ENCODE results near the gene RAD54L. TPM values are rescaled to one million over a fixed set of nuclear protein-coding genes. Genes with fewer than 3 reads are reported as not detected.

Gene RAD54L
- total and polyA plus RNA-seq, 9 donors = 2.8 to 9.2 (median 7.8) TPM

- no peaks in the 10 kb centered on the region for H3K9me3 ChIP-seq (replicated peaks; ENCODE audit: control insufficient read depth, low read depth, low read length)
- 100% methylated on average over 1 of the region's 1 CpG for WGBS (ENCODE audit: insufficient coverage)
- H3K27ac ChIP-seq (ENCODE audit: low read length) = no peak overlapping the region
- DNase-seq = no peak
- H3K36me3 ChIP-seq (ENCODE audit: control insufficient read depth, insufficient read depth, low read length) = peaks cover 73% of the 10 kb centered on the region
- no peak overlapping the region for H3K4me3 ChIP-seq (ENCODE audit: low read length)
- H3K4me1 ChIP-seq (ENCODE audit: control insufficient read depth, insufficient read depth, low read length) = peaks cover 20% of the 10 kb centered on the region
- no peaks in the 10 kb centered on the region for H3K27me3 ChIP-seq (ENCODE audit: control insufficient read depth, insufficient read depth, low read length)
Measured at GRCh38 chr1:46284058-46284457, 36.5 kb downstream of the RAD54L start.

GRCh38 chr1:46284597-46285564 lies 37.3 kb downstream of the RAD54L start:
- Histone ChIP-seq H3K27ac (ENCODE audit: low read length) (peak overlapping the region; percentile 75), H3K4me1 (ENCODE audit: control insufficient read depth, insufficient read depth, low read length) (peaks cover 20% of the 10 kb centered on the region), H3K27me3 (ENCODE audit: control insufficient read depth, insufficient read depth, low read length) (no peaks in the 10 kb centered on the region), H3K36me3 (ENCODE audit: control insufficient read depth, insufficient read depth, low read length) (peaks cover 65% of the 10 kb centered on the region), H3K4me3 (ENCODE audit: low read length) (no peak overlapping the region), H3K9me3 (replicated peaks; ENCODE audit: control insufficient read depth, low read depth, low read length) (no peaks in the 10 kb centered on the region)
- no peak for DNase-seq
- WGBS (ENCODE audit: insufficient coverage) = 83% methylated on average over 1 of the region's 3 CpGs

GRCh38 chr1:46285730-46286477 lies 38.3 kb downstream of the RAD54L start:
- H3K27me3 ChIP-seq (ENCODE audit: control insufficient read depth, insufficient read depth, low read length) = no peaks in the 10 kb centered on the region
- H3K9me3 ChIP-seq (replicated peaks; ENCODE audit: control insufficient read depth, low read depth, low read length) = no peaks in the 10 kb centered on the region
- H3K4me1 ChIP-seq (ENCODE audit: control insufficient read depth, insufficient read depth, low read length) = peaks cover 20% of the 10 kb centered on the region
- H3K4me3 ChIP-seq (ENCODE audit: low read length) = no peak overlapping the region
- H3K27ac ChIP-seq (ENCODE audit: low read length) = peak overlapping the region; percentile 75
- peak; percentile 85 for DNase-seq
- WGBS (ENCODE audit: insufficient coverage) = 89% methylated on average over 24 of the region's 27 CpGs
- peaks cover 55% of the 10 kb centered on the region for H3K36me3 ChIP-seq (ENCODE audit: control insufficient read depth, insufficient read depth, low read length)

- Histone ChIP-seq H3K9me3 (replicated peaks; ENCODE audit: control insufficient read depth, low read depth, low read length) (no peaks in the 10 kb centered on the region), H3K4me3 (ENCODE audit: low read length) (no peak overlapping the region), H3K27ac (ENCODE audit: low read length) (no peak overlapping the region), H3K36me3 (ENCODE audit: control insufficient read depth, insufficient read depth, low read length) (peaks cover 49% of the 10 kb centered on the region), H3K4me1 (ENCODE audit: control insufficient read depth, insufficient read depth, low read length) (peaks cover 20% of the 10 kb centered on the region), H3K27me3 (ENCODE audit: control insufficient read depth, insufficient read depth, low read length) (no peaks in the 10 kb centered on the region)
- DNase-seq = peak; percentile 17
- no CpG with 5 or more reads among the region's 1 CpG for WGBS (ENCODE audit: insufficient coverage)
Measured at GRCh38 chr1:46288485-46289133, 41.0 kb downstream of the RAD54L start.

GRCh38 chr1:46289134-46289494 lies 41.6 kb downstream of the RAD54L start:
- no peaks in the 10 kb centered on the region for H3K9me3 ChIP-seq (replicated peaks; ENCODE audit: control insufficient read depth, low read depth, low read length)
- no peak for DNase-seq
- H3K27ac ChIP-seq (ENCODE audit: low read length) = no peak overlapping the region
- H3K36me3 ChIP-seq (ENCODE audit: control insufficient read depth, insufficient read depth, low read length) = peaks cover 51% of the 10 kb centered on the region
- WGBS (ENCODE audit: insufficient coverage) = 100% methylated on average over 2 of the region's 5 CpGs
- no peak overlapping the region for H3K4me3 ChIP-seq (ENCODE audit: low read length)
- peaks cover 20% of the 10 kb centered on the region for H3K4me1 ChIP-seq (ENCODE audit: control insufficient read depth, insufficient read depth, low read length)
- no peaks in the 10 kb centered on the region for H3K27me3 ChIP-seq (ENCODE audit: control insufficient read depth, insufficient read depth, low read length)

GRCh38 chr1:46289976-46290375 lies 42.4 kb downstream of the RAD54L start:
- H3K4me1 ChIP-seq (ENCODE audit: control insufficient read depth, insufficient read depth, low read length) = peaks cover 14% of the 10 kb centered on the region
- peaks cover 52% of the 10 kb centered on the region for H3K36me3 ChIP-seq (ENCODE audit: control insufficient read depth, insufficient read depth, low read length)
- no peaks in the 10 kb centered on the region for H3K27me3 ChIP-seq (ENCODE audit: control insufficient read depth, insufficient read depth, low read length)
- DNase-seq = no peak
- H3K27ac ChIP-seq (ENCODE audit: low read length) = no peak overlapping the region
- no peaks in the 10 kb centered on the region for H3K9me3 ChIP-seq (replicated peaks; ENCODE audit: control insufficient read depth, low read depth, low read length)
- no CpG with 5 or more reads among the region's 4 CpGs for WGBS (ENCODE audit: insufficient coverage)
- no peak overlapping the region for H3K4me3 ChIP-seq (ENCODE audit: low read length)

- no peak for DNase-seq
- Histone ChIP-seq H3K27me3 (ENCODE audit: control insufficient read depth, insufficient read depth, low read length) (no peaks in the 10 kb centered on the region), H3K4me3 (ENCODE audit: low read length) (no peak overlapping the region), H3K36me3 (ENCODE audit: control insufficient read depth, insufficient read depth, low read length) (peaks cover 54% of the 10 kb centered on the region), H3K9me3 (replicated peaks; ENCODE audit: control insufficient read depth, low read depth, low read length) (no peaks in the 10 kb centered on the region), H3K27ac (ENCODE audit: low read length) (no peak overlapping the region), H3K4me1 (ENCODE audit: control insufficient read depth, insufficient read depth, low read length) (peaks cover 4% of the 10 kb centered on the region)
- 100% methylated on average over 1 of the region's 2 CpGs for WGBS (ENCODE audit: insufficient coverage)
Measured at GRCh38 chr1:46295306-46295705, 47.7 kb downstream of the RAD54L start.

GRCh38 chr1:46298387-46298786 lies 50.8 kb downstream of the RAD54L start:
- Histone ChIP-seq H3K9me3 (replicated peaks; ENCODE audit: control insufficient read depth, low read depth, low read length) (no peaks in the 10 kb centered on the region), H3K4me1 (ENCODE audit: control insufficient read depth, insufficient read depth, low read length) (peaks cover 18% of the 10 kb centered on the region), H3K4me3 (ENCODE audit: low read length) (no peak overlapping the region), H3K36me3 (ENCODE audit: control insufficient read depth, insufficient read depth, low read length) (peaks cover 42% of the 10 kb centered on the region), H3K27ac (ENCODE audit: low read length) (no peak overlapping the region), H3K27me3 (ENCODE audit: control insufficient read depth, insufficient read depth, low read length) (no peaks in the 10 kb centered on the region)
- DNase-seq = no peak

GRCh38 chr1:46300673-46301405 lies 53.3 kb downstream of the RAD54L start:
- H3K4me3 ChIP-seq (ENCODE audit: low read length) = peak overlapping the region; percentile 95
- 30% methylated on average over 5 of the region's 6 CpGs for WGBS (ENCODE audit: insufficient coverage)
- no peaks in the 10 kb centered on the region for H3K9me3 ChIP-seq (replicated peaks; ENCODE audit: control insufficient read depth, low read depth, low read length)
- no peaks in the 10 kb centered on the region for H3K27me3 ChIP-seq (ENCODE audit: control insufficient read depth, insufficient read depth, low read length)
- peak; percentile 88 for DNase-seq
- H3K4me1 ChIP-seq (ENCODE audit: control insufficient read depth, insufficient read depth, low read length) = peaks cover 27% of the 10 kb centered on the region
- peaks cover 23% of the 10 kb centered on the region for H3K36me3 ChIP-seq (ENCODE audit: control insufficient read depth, insufficient read depth, low read length)
- H3K27ac ChIP-seq (ENCODE audit: low read length) = peak overlapping the region; percentile 99
